ENCODE data around the gene SLC12A8.

GRCh38 chr3:125149462-125149861, 63.1 kb downstream of the SLC12A8 start:
- TF ChIP-seq, protein P1, sequence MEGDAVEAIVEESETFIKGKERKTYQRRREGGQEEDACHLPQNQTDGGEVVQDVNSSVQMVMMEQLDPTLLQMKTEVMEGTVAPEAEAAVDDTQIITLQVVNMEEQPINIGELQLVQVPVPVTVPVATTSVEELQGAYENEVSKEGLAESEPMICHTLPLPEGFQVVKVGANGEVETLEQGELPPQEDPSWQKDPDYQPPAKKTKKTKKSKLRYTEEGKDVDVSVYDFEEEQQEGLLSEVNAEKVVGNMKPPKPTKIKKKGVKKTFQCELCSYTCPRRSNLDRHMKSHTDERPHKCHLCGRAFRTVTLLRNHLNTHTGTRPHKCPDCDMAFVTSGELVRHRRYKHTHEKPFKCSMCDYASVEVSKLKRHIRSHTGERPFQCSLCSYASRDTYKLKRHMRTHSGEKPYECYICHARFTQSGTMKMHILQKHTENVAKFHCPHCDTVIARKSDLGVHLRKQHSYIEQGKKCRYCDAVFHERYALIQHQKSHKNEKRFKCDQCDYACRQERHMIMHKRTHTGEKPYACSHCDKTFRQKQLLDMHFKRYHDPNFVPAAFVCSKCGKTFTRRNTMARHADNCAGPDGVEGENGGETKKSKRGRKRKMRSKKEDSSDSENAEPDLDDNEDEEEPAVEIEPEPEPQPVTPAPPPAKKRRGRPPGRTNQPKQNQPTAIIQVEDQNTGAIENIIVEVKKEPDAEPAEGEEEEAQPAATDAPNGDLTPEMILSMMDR (conservative IDR thresholded peaks at IDR 0.05; ENCODE audit: low read depth, low read length): no peak
- no peak for TF ChIP-seq EZH2 (IDR thresholded peaks at IDR 0.05; ENCODE audit: borderline replicate concordance, low read depth, low read length, poor library complexity, severe bottlenecking)
